GM19463 (cell line): ENCODE measurements around the gene BCL2L1.
"Not testable (repeated sequence)": the region's sequence is repeated elsewhere in the genome, so short reads cannot be mapped to it uniquely, and the experiment has no call there.

Source experiments
- ATAC-seq: cut with Tn5 transposase; IDR thresholded peaks from one replicate; pipeline ENCODE4 v1.9.1; 2021; ENCODE audit warnings: mild to moderate bottlenecking, moderate library complexity; ENCODE audit not compliant: unreplicated experiment

The BCL2L1 gene

GRCh38 chr20:31661625-31662371 is 60.9 kb downstream of the BCL2L1 start:
- peak; percentile 85 for ATAC-seq

GRCh38 chr20:31654534-31654933 is 68.1 kb downstream of the BCL2L1 start:
- no peak for ATAC-seq

GRCh38 chr20:31653561-31653960 is 69.1 kb downstream of the BCL2L1 start:
- ATAC-seq, result no peak

- ATAC-seq, result no peak
Observed at GRCh38 chr20:31652917-31653396, 69.7 kb downstream of the BCL2L1 start.

- ATAC-seq, result not testable (repeated sequence)
Observed at GRCh38 chr20:31648104-31648503, 74.6 kb downstream of the BCL2L1 start.

GRCh38 chr20:31644701-31645100 is 78.0 kb downstream of the BCL2L1 start:
- no peak for ATAC-seq

GRCh38 chr20:31643522-31643921 is 79.1 kb downstream of the BCL2L1 start:
- ATAC-seq, result no peak

GRCh38 chr20:31642837-31643236 is 79.8 kb downstream of the BCL2L1 start:
- ATAC-seq, result no peak

GRCh38 chr20:31641391-31641790 is 81.3 kb downstream of the BCL2L1 start:
- ATAC-seq, result no peak

- ATAC-seq, result no peak
Observed at GRCh38 chr20:31640259-31640658, 82.4 kb downstream of the BCL2L1 start.

- no peak for ATAC-seq
Observed at GRCh38 chr20:31638816-31639215, 83.9 kb downstream of the BCL2L1 start.

GRCh38 chr20:31638317-31638716 is 84.4 kb downstream of the BCL2L1 start:
- no peak for ATAC-seq

GRCh38 chr20:31637660-31638059 is 85.0 kb downstream of the BCL2L1 start, which contains the start of gene COX4I2:
Gene COX4I2 (plus strand): TSS chr20:31637912. CDS start chr20:31639018, 1,106 bp downstream.
- no peak for ATAC-seq

- ATAC-seq, result no peak
Observed at GRCh38 chr20:31633339-31633914, 89.2 kb downstream of the BCL2L1 start.

GRCh38 chr20:31632548-31633338 is 89.9 kb downstream of the BCL2L1 start:
- ATAC-seq, result no peak

GRCh38 chr20:31630187-31630790 is 92.4 kb downstream of the BCL2L1 start:
- no peak for ATAC-seq

GRCh38 chr20:31628057-31628456 is 94.6 kb downstream of the BCL2L1 start:
- ATAC-seq, result not testable (repeated sequence)

GRCh38 chr20:31626534-31626933 is 96.1 kb downstream of the BCL2L1 start:
- not testable (repeated sequence) for ATAC-seq

- not testable (repeated sequence) for ATAC-seq
Observed at GRCh38 chr20:31623123-31623505, 99.6 kb downstream of the BCL2L1 start.

- ATAC-seq, result no peak
Observed at GRCh38 chr20:31620246-31620645, 102.4 kb downstream of the BCL2L1 start.

- no peak for ATAC-seq
Observed at GRCh38 chr20:31617432-31618104, 105.1 kb downstream of the BCL2L1 start.
